HuH-7.5 (cell line): ENCODE measurements around the gene TBXAS1.
"Not testable (repeated sequence)": the region's sequence is repeated elsewhere in the genome, so short reads cannot be mapped to it uniquely, and the experiment has no call there.

Experiments used
- DNase-seq: peaks from one replicate; pipeline ENCODE4 v3.0.0; 2011; ENCODE audit warnings: low spot score

Gene TBXAS1

GRCh38 chr7:139893461-139893860, 64.4 kb downstream of the TBXAS1 start:
- no peak for DNase-seq

- DNase-seq: no peak
Observed at GRCh38 chr7:139893999-139894398, 64.9 kb downstream of the TBXAS1 start.

- DNase-seq: no peak
Observed at GRCh38 chr7:139895141-139895829, 66.2 kb downstream of the TBXAS1 start.

- no peak for DNase-seq
Observed at GRCh38 chr7:139896288-139896687, 67.2 kb downstream of the TBXAS1 start.

- DNase-seq: no peak
Observed at GRCh38 chr7:139896831-139897230, 67.8 kb downstream of the TBXAS1 start.

- DNase-seq: no peak
Observed at GRCh38 chr7:139897422-139898090, 68.5 kb downstream of the TBXAS1 start.

GRCh38 chr7:139898483-139898882, 69.4 kb downstream of the TBXAS1 start:
- DNase-seq: no peak

- no peak for DNase-seq
Observed at GRCh38 chr7:139899328-139899955, 70.4 kb downstream of the TBXAS1 start.

- no peak for DNase-seq
Observed at GRCh38 chr7:139900326-139900725, 71.3 kb downstream of the TBXAS1 start.

- no peak for DNase-seq
Observed at GRCh38 chr7:139901056-139901795, 72.2 kb downstream of the TBXAS1 start.

GRCh38 chr7:139901901-139902300, 72.8 kb downstream of the TBXAS1 start:
- DNase-seq: no peak

GRCh38 chr7:139902436-139903102, 73.5 kb downstream of the TBXAS1 start:
- no peak for DNase-seq

- DNase-seq: not testable (repeated sequence)
Observed at GRCh38 chr7:139903103-139903477, 74.0 kb downstream of the TBXAS1 start.

GRCh38 chr7:139906879-139907278, 77.8 kb downstream of the TBXAS1 start:
- no peak for DNase-seq

GRCh38 chr7:139908792-139909191, 79.7 kb downstream of the TBXAS1 start:
- DNase-seq: no peak

- no peak for DNase-seq
Observed at GRCh38 chr7:139909379-139910050, 80.5 kb downstream of the TBXAS1 start.

- DNase-seq: no peak
Observed at GRCh38 chr7:139913021-139913844, 84.2 kb downstream of the TBXAS1 start.

- no peak for DNase-seq
Observed at GRCh38 chr7:139913845-139914135, 84.7 kb downstream of the TBXAS1 start.

GRCh38 chr7:139914306-139915267, 85.5 kb downstream of the TBXAS1 start:
- DNase-seq: no peak
